Lung microvascular endothelial cell (primary cell): ENCODE measurements around the gene TOLLIP. TPM values are rescaled to one million over a fixed set of nuclear protein-coding genes. Genes with fewer than 3 reads are reported as not detected.

Experiments
- DNase-seq, 2 donors: peaks; one replicate each; pipeline versions ENCODE4 v3.0.0 to v3.0.0-alpha.2; 2010; ENCODE audit warnings: low read depth in 2 of 2
- total RNA-seq: library from RNA; depleted of rRNA; stranded (reverse); fragments of >200 nt; gene quantifications from 2 replicates; pipeline ENCODE4 v1.2.1, GENCODE V29; 2014

Gene TOLLIP
- total RNA-seq, 1 donor from 2014 or later, result 23.6 TPM

- DNase-seq, result no peak
These were observed 9.8 kb downstream of the TOLLIP start for GRCh38 chr11:1299621-1300020.

- no peak for DNase-seq
These were observed 10.5 kb downstream of the TOLLIP start for GRCh38 chr11:1298695-1299492.

GRCh38 chr11:1297576-1298473 is 11.6 kb downstream of the TOLLIP start:
- peak in 1 of 2 donors; percentile 29 for DNase-seq

- no peak for DNase-seq
These were observed 12.3 kb downstream of the TOLLIP start for GRCh38 chr11:1297011-1297575.

GRCh38 chr11:1296287-1296686 is 13.1 kb downstream of the TOLLIP start:
- DNase-seq, result no peak

GRCh38 chr11:1295591-1295990 is 13.8 kb downstream of the TOLLIP start:
- no peak for DNase-seq

GRCh38 chr11:1295086-1295485 is 14.3 kb downstream of the TOLLIP start:
- no peak for DNase-seq

- peak; percentile 33 to 56 for DNase-seq
These were observed 15.8 kb downstream of the TOLLIP start for GRCh38 chr11:1293619-1294015.

- peak in 1 of 2 donors; percentile 19 for DNase-seq
These were observed 16.5 kb downstream of the TOLLIP start for GRCh38 chr11:1292644-1293618.

GRCh38 chr11:1292018-1292643 is 17.3 kb downstream of the TOLLIP start:
- no peak for DNase-seq

GRCh38 chr11:1291295-1292017 is 18.0 kb downstream of the TOLLIP start:
- no peak for DNase-seq

GRCh38 chr11:1290052-1291040 is 19.1 kb downstream of the TOLLIP start:
- no peak for DNase-seq

- no peak for DNase-seq
These were observed 20.1 kb downstream of the TOLLIP start for GRCh38 chr11:1289211-1289935.

- DNase-seq, result no peak
These were observed 20.8 kb downstream of the TOLLIP start for GRCh38 chr11:1288426-1289151.

GRCh38 chr11:1287928-1288327 is 21.5 kb downstream of the TOLLIP start:
- no peak for DNase-seq

GRCh38 chr11:1285876-1286275 is 23.6 kb downstream of the TOLLIP start:
- no peak for DNase-seq

GRCh38 chr11:1285316-1285744 is 24.1 kb downstream of the TOLLIP start:
- no peak for DNase-seq
